Endodermal cell (in vitro differentiated cells): ENCODE measurements around the gene PHLPP1. TPM values are rescaled to one million over a fixed set of nuclear protein-coding genes. Genes with fewer than 3 reads are reported as not detected.

Experiments used
- DNase-seq: peaks from one replicate; pipeline ENCODE4 v3.0.0-alpha.2; 2017
- H3K27ac ChIP-seq: 2 replicates; pipeline ENCODE4 v1.5.1; 2013; ENCODE audit warnings: mild to moderate bottlenecking, low read depth, low read length, moderate library complexity
- H3K27me3 ChIP-seq: 2 replicates; pipeline ENCODE4 v1.6.1; 2013; ENCODE audit warnings: mild to moderate bottlenecking, low read length, moderate library complexity; ENCODE audit not compliant: insufficient read depth, control insufficient read depth, poor library complexity, severe bottlenecking
- H3K36me3 ChIP-seq: 2 replicates; pipeline ENCODE4 v1.7.0; 2013; ENCODE audit warnings: mild to moderate bottlenecking, low read length, moderate library complexity; ENCODE audit not compliant: control insufficient read depth, insufficient read depth
- H3K4me1 ChIP-seq: one replicate; pipeline ENCODE4 v1.7.0; 2013; ENCODE audit warnings: low read length; ENCODE audit not compliant: control insufficient read depth, insufficient read depth
- H3K4me3 ChIP-seq: 2 replicates; pipeline ENCODE4 v1.5.1; 2013; ENCODE audit warnings: mild to moderate bottlenecking, low read length, moderate library complexity
- H3K9ac ChIP-seq: 2 replicates; pipeline ENCODE4 v1.6.1; 2013; ENCODE audit warnings: mild to moderate bottlenecking, low read length, moderate library complexity; ENCODE audit not compliant: poor library complexity, severe bottlenecking; ENCODE audit errors: extremely low read depth
- H3K9me3 ChIP-seq: 2 replicates; pipeline ENCODE4 v1.6.1; 2013; ENCODE audit warnings: mild to moderate bottlenecking, low read length, moderate library complexity; ENCODE audit not compliant: control insufficient read depth
- H3K27ac Mint-ChIP-seq: 2 replicates; pipeline ENCODE4 v1.8.0; 2020; ENCODE audit warnings: mixed read lengths
- H3K27me3 Mint-ChIP-seq: 2 replicates; pipeline ENCODE4 v1.8.0; 2021; ENCODE audit warnings: mild to moderate bottlenecking, mixed read lengths; ENCODE audit not compliant: insufficient read depth
- H3K36me3 Mint-ChIP-seq: 2 replicates; pipeline ENCODE4 v1.8.0; 2020; ENCODE audit warnings: low read depth, mixed read lengths
- H3K4me1 Mint-ChIP-seq: 2 replicates; pipeline ENCODE4 v1.8.0; 2020; ENCODE audit warnings: mixed read lengths
- H3K4me3 Mint-ChIP-seq: 2 replicates; pipeline ENCODE4 v1.8.0; 2020; ENCODE audit warnings: mild to moderate bottlenecking, moderate library complexity, mixed read lengths
- H3K9me3 Mint-ChIP-seq: 2 replicates; pipeline ENCODE4 v1.8.0; 2020; ENCODE audit warnings: mild to moderate bottlenecking, mixed read lengths
- CTCF ChIP-seq: fragments of 200-600 bp; sonication (generic); conservative IDR thresholded peaks from 2 replicates; pipeline ENCODE4 v1.5.0; 2021; ENCODE audit warnings: antibody characterized with exemption, mild to moderate bottlenecking
- WGBS, 2 experiments: methylation state at CpG; one replicate each; pipeline versions ENCODE4 v1.1.5 to v1.1.7; 2013; ENCODE audit warnings: missing lambda C conversion rate in 2 of 2, mixed read lengths in 1 of 2; ENCODE audit not compliant: insufficient coverage in 1 of 2, insufficient read length in 1 of 2; 5-methylcytosine and 5-hydroxymethylcytosine counted together
- total RNA-seq, 2 donors: library from RNA; stranded (reverse); fragmentation: NEBNext Ultra II Directional in 1 of 2; extraction: Animal tissue kit (Norgen Biotek cat#: 25700) in 1 of 2; gene quantifications; 2 replicates in 1 of 2; 3 replicates in 1 of 2; pipeline ENCODE4 v1.2.1, GENCODE V29; 2021

PHLPP1 gene
- total RNA-seq, 2 donors from 2014 or later: 19.8 to 28.1 TPM

- DNase-seq: no peak
- Mint-ChIP-seq H3K27me3 (no peaks in the 10 kb centered on the region), H3K27ac (no peak overlapping the region), H3K9me3 (no peaks in the 10 kb centered on the region), H3K36me3 (peaks cover 34% of the 10 kb centered on the region), H3K4me1 (peaks cover 10% of the 10 kb centered on the region), H3K4me3 (no peak overlapping the region)
- TF ChIP-seq CTCF: no peak
- Histone ChIP-seq H3K4me1 (no peaks in the 10 kb centered on the region), H3K9me3 (no peaks in the 10 kb centered on the region), H3K4me3 (no peak overlapping the region), H3K27me3 (no peaks in the 10 kb centered on the region), H3K9ac (no peak overlapping the region), H3K36me3 (no peaks in the 10 kb centered on the region), H3K27ac (no peak overlapping the region)
- WGBS, 2 experiments: 96 to 100% methylated on average over 1 of the region's 2 CpGs
Observed at GRCh38 chr18:62898359-62898758, 183.0 kb downstream of the PHLPP1 start.

- peak overlapping the region; percentile 15 for H3K27ac Mint-ChIP-seq
- Histone ChIP-seq H3K9me3 (no peaks in the 10 kb centered on the region), H3K9ac (no peak overlapping the region), H3K4me3 (no peak overlapping the region), H3K27me3 (no peaks in the 10 kb centered on the region), H3K4me1 (peaks cover 5% of the 10 kb centered on the region), H3K36me3 (no peaks in the 10 kb centered on the region), H3K27ac (no peak overlapping the region)
- no peak for TF ChIP-seq CTCF
- peaks cover 34% of the 10 kb centered on the region for H3K36me3 Mint-ChIP-seq
- no peak overlapping the region for H3K4me3 Mint-ChIP-seq
- H3K4me1 Mint-ChIP-seq: peaks cover 22% of the 10 kb centered on the region
- WGBS, 2 experiments: 91 to 96% methylated on average over 5 of the region's 5 CpGs
- H3K27me3 Mint-ChIP-seq: no peaks in the 10 kb centered on the region
- no peak for DNase-seq
- H3K9me3 Mint-ChIP-seq: no peaks in the 10 kb centered on the region
Observed at GRCh38 chr18:62899534-62899933, 184.2 kb downstream of the PHLPP1 start.

- no peak overlapping the region for H3K9ac ChIP-seq
- no peak overlapping the region for H3K27ac ChIP-seq
- H3K4me3 Mint-ChIP-seq: no peak overlapping the region
- no peaks in the 10 kb centered on the region for H3K36me3 ChIP-seq
- TF ChIP-seq CTCF: no peak
- H3K9me3 ChIP-seq: no peaks in the 10 kb centered on the region
- DNase-seq: no peak
- no peaks in the 10 kb centered on the region for H3K27me3 Mint-ChIP-seq
- no peak overlapping the region for H3K27ac Mint-ChIP-seq
- peaks cover 23% of the 10 kb centered on the region for H3K4me1 Mint-ChIP-seq
- H3K36me3 Mint-ChIP-seq: peaks cover 34% of the 10 kb centered on the region
- 97 to 99% methylated on average over 3 to 6 of the region's 7 CpGs for WGBS, 2 experiments
- H3K4me1 ChIP-seq: peaks cover 5% of the 10 kb centered on the region
- H3K9me3 Mint-ChIP-seq: no peaks in the 10 kb centered on the region
- H3K27me3 ChIP-seq: no peaks in the 10 kb centered on the region
- H3K4me3 ChIP-seq: no peak overlapping the region
Observed at GRCh38 chr18:62900132-62900883, 185.0 kb downstream of the PHLPP1 start.
